Ovary (tissue), 9 donors: ENCODE data around the gene LCN6. TPM values are rescaled to one million over a fixed set of nuclear protein-coding genes. Genes with fewer than 3 reads are reported as not detected.
A peak's percentile ranks its signal among the peaks of the same experiment; 100 is the strongest.

Source experiments
- DNase-seq, 5 donors: peaks; one replicate each; pipeline ENCODE4 v3.0.0-alpha.2; 2019 to 2020
- H3K27ac ChIP-seq, 2 donors: fragments of 200-600 bp; one replicate each; pipeline versions ENCODE4 v1.5.1 to v1.8.0; 2019 to 2022
- H3K27me3 ChIP-seq: fragments of 200-600 bp; one replicate; pipeline ENCODE4 v1.8.0; 2022
- H3K36me3 ChIP-seq: fragments of 200-600 bp; sonication (generic); one replicate; pipeline ENCODE4 v1.5.1; 2019
- H3K4me1 ChIP-seq: one replicate; pipeline ENCODE4 v1.8.1; 2013; ENCODE audit warnings: mild to moderate bottlenecking, moderate library complexity; ENCODE audit not compliant: insufficient read depth
- H3K4me3 ChIP-seq: fragments of 200-600 bp; sonication (generic); one replicate; pipeline ENCODE4 v1.5.1; 2017
- H3K9me3 ChIP-seq, 2 donors: fragments of 200-600 bp in 1 of 2; sonication (generic) in 1 of 2; one replicate each; pipeline versions ENCODE4 v1.5.1 to v1.8.1; 2013 to 2019; ENCODE audit warnings: mild to moderate bottlenecking in 1 of 2, moderate library complexity in 1 of 2
- EP300 ChIP-seq: sonication (generic); formaldehyde crosslinking; IDR thresholded peaks from one replicate; pipeline ENCODE4 v1.6.1; 2017; ENCODE audit warnings: antibody characterized with exemption
- POLR2A ChIP-seq: fragments of 450-650 bp; IDR thresholded peaks from one replicate; pipeline ENCODE4 v1.6.1; 2017; ENCODE audit warnings: antibody characterized with exemption, mild to moderate bottlenecking, moderate library complexity
- WGBS, 3 donors: extraction: QIAGEN DNeasy Blood & Tissue Kit in 1 of 3; methylation state at CpG; one replicate each; pipeline versions ENCODE4 v1.1.5 to v1.1.7; 2013 to 2017; 5-methylcytosine and 5-hydroxymethylcytosine counted together
- intact Hi-C, 4 donors: fragments of 100-400 bp; cut with DNase I; formaldehyde crosslinking; loops; one replicate each; pipeline versions ENCODE4 v1.11.0 to v1.15.1; 2022 to 2023
- polyA plus RNA-seq, 2 donors: library from polyadenylated mRNA; stranded (reverse); fragments of 200-250 nt in 1 of 2; fragments of 350-450 nt in 1 of 2; fragmentation: Illumina TruSeq in 1 of 2; extraction: RNeasy Lipid Tissue Mini Kit (QIAGEN cat#74804) in 1 of 2; gene quantifications; one replicate each; pipeline ENCODE4 v1.2.3, GENCODE V29; 2013 to 2014
- total RNA-seq, 7 donors: library from RNA; depleted of rRNA in 2 of 7; stranded (reverse); fragments of >200 nt in 2 of 7; fragmentation: NEBNext Ultra II Directional in 3 of 7; extraction: Animal tissue kit (Norgen Biotek cat#: 25700) in 3 of 7; gene quantifications; one replicate each; pipeline versions ENCODE4 v1.1.0 to v1.2.4, GENCODE V29; 2016 to 2023
- TF ChIP-seq, protein P1 (sequence below), 3 donors: fragments of 450-650 bp in 2 of 3; fragments of 200-600 bp in 1 of 3; IDR thresholded peaks; one replicate each; pipeline versions ENCODE4 v1.5.1 to v1.8.0; 2016 to 2022; ENCODE audit warnings: antibody characterized with exemption in 3 of 3, mild to moderate bottlenecking in 1 of 3
- donor health status: DM: no; HTN: no; CAD: no; lungs with moderate emphysema.
- donor health status: DM: no; HTN: no; CAD: no.
- donor health status: Bipolar disorder and iron deficiency.
- donor health status: DM: yes; HTN: yes; CAD: no.
- donor health status: DM: no; HTN: no; CAD: no.
- donor health status: DM: yes; HTN: yes; CAD: no.

Gene LCN6
- total and polyA plus RNA-seq, 9 donors, result 1.6 to 59.3 (median 8.3) TPM

DNA sequence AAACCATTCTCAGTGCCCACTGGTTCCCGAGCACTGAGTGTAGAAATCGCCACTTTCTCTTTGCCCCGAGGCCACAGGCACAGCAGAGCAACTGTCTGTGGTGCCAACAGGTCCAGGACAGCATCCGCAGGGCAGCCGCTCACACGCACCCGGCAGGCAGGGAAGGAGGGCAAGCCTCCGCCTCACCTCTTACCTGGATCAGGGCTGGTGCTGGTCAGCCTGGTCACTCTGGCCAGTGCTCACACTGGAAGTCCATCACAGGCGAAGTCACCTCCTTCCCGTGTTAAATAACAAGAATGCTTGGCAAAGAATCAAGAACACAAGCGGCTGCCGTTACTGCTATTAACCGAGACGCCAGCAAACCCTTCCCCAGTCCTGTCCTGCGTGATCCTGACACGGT lies 22.2 kb downstream of the LCN6 start:
- Histone ChIP-seq H3K27me3 (no peaks in the 10 kb centered on the region), H3K9me3 (no peaks in the 10 kb centered on the region), H3K4me1 (peaks cover 15% of the 10 kb centered on the region), H3K4me3 (peak overlapping the region; percentile 68), H3K36me3 (no peaks in the 10 kb centered on the region), H3K27ac (no peak overlapping the region)
- WGBS, 3 donors, result 67 to 76% (median 70%) methylated on average over 16 of the region's 16 CpGs
- DNase-seq, result no peak
- intact Hi-C loops, result no loop called here
- TF ChIP-seq POLR2A (no peak), EP300 (no peak)
- TF ChIP-seq, protein P1, sequence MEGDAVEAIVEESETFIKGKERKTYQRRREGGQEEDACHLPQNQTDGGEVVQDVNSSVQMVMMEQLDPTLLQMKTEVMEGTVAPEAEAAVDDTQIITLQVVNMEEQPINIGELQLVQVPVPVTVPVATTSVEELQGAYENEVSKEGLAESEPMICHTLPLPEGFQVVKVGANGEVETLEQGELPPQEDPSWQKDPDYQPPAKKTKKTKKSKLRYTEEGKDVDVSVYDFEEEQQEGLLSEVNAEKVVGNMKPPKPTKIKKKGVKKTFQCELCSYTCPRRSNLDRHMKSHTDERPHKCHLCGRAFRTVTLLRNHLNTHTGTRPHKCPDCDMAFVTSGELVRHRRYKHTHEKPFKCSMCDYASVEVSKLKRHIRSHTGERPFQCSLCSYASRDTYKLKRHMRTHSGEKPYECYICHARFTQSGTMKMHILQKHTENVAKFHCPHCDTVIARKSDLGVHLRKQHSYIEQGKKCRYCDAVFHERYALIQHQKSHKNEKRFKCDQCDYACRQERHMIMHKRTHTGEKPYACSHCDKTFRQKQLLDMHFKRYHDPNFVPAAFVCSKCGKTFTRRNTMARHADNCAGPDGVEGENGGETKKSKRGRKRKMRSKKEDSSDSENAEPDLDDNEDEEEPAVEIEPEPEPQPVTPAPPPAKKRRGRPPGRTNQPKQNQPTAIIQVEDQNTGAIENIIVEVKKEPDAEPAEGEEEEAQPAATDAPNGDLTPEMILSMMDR (IDR thresholded peaks at IDR 0.05), result no peak

DNA sequence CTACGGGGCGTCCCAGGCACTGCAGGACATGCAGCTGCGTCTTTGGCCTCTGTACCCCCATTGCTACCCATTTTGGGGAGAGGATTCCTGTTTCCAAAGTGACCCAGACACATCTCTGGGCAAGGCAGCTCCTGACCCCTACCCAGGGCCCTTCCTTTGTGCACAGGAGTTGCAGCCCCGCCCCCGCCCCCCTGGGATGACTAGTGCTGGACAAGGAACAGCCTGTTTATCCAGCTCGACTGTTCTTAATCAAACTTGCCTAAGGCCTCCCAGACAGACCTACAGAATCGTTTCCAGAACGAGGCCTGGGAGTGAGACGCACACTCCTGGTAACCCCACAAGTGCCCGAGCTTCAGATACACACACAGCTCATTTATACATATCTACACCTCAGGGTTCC lies 22.7 kb downstream of the LCN6 start:
- intact Hi-C loops, result no loop called here
- no peak overlapping the region for H3K4me3 ChIP-seq

DNA sequence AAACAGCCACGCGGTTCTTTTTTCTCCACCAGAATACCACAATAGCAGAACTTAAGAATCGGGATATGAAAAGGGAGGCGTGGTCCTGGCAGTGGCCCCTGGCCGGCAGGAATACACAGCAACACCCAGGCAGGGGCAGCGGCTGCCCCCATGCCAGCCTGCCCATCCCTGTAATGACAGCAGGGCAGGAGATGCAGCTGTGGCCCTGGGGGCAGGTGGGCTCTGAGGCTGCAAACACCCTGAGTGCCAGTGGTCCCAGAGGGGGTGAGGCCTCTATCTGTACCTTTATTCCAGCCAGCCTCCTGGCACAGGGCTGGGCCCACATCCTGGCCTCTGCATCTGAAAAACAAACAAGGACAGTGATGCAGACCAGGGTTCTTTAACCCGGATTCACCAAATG lies 23.6 kb downstream of the LCN6 start:
- WGBS, 3 donors, result 70 to 75% (median 75%) methylated on average over 7 of the region's 7 CpGs
- no peak for TF ChIP-seq POLR2A
- TF ChIP-seq, protein P1 (IDR thresholded peaks at IDR 0.05), result no peak
- intact Hi-C loops, result no loop called here
- no peak for DNase-seq
- H3K4me1 ChIP-seq, result peaks cover 15% of the 10 kb centered on the region
- H3K4me3 ChIP-seq, result no peak overlapping the region
- H3K36me3 ChIP-seq, result no peaks in the 10 kb centered on the region
- no peak overlapping the region for H3K27ac ChIP-seq
- no peaks in the 10 kb centered on the region for H3K9me3 ChIP-seq
- no peaks in the 10 kb centered on the region for H3K27me3 ChIP-seq

More for the DNA sequence above, 22.7 kb downstream of the LCN6 start:
- Histone ChIP-seq H3K27me3 (no peaks in the 10 kb centered on the region), H3K9me3 (no peaks in the 10 kb centered on the region), H3K27ac (no peak overlapping the region), H3K4me1 (peaks cover 15% of the 10 kb centered on the region), H3K36me3 (no peaks in the 10 kb centered on the region)
- TF ChIP-seq, protein P1 (IDR thresholded peaks at IDR 0.05), result no peak
- TF ChIP-seq POLR2A (no peak), EP300 (no peak)
- 73 to 81% (median 73%) methylated on average over 10 of the region's 10 CpGs for WGBS, 3 donors
- no peak for DNase-seq

DNA sequence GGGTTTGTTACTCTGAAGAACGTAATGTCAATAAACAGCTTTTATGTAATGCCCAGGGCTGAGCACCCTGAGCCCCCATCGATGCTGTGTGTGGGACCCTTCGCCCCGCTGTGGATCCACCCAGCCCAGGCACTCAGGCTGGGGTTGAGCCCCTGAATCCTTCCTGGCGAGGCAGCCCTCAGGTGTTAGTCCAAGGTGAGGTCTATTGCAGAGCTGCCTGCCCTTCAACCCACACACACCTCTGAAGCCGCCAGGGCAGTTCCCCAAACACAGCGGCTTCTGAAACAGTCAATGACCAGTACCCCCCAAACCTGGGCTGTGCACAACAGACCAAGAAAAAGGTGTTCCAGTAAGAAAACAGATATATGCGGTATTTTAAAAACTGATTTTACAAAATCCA lies 24.3 kb downstream of the LCN6 start:
- no peak for DNase-seq
- intact Hi-C loops, result no loop called here
- H3K27me3 ChIP-seq, result no peaks in the 10 kb centered on the region
- no peaks in the 10 kb centered on the region for H3K9me3 ChIP-seq
- no peak overlapping the region for H3K27ac ChIP-seq
- peaks cover 15% of the 10 kb centered on the region for H3K4me1 ChIP-seq
- no peaks in the 10 kb centered on the region for H3K36me3 ChIP-seq
- H3K4me3 ChIP-seq, result no peak overlapping the region
- WGBS, 3 donors, result 83 to 92% (median 91%) methylated on average over 7 to 8 of the region's 8 CpGs
- TF ChIP-seq, protein P1 (IDR thresholded peaks at IDR 0.05), result no peak
- TF ChIP-seq EP300 (no peak), POLR2A (no peak)
